Esophagus muscularis mucosa (tissue), 4 donors: ENCODE measurements around the gene CNTN5. TPM values are rescaled to one million over a fixed set of nuclear protein-coding genes. Genes with fewer than 3 reads are reported as not detected.

Experiments
- DNase-seq: peaks from one replicate; pipeline ENCODE4 v3.0.0-alpha.2; 2017; ENCODE audit errors: extremely low spot score
- H3K27ac ChIP-seq, 4 donors: fragments of 200-600 bp; sonication (generic); replicated peaks in 1 of 4; 1 replicate in 3 of 4; 2 replicates in 1 of 4; pipeline ENCODE4 v1.5.1; 2016 to 2019; ENCODE audit warnings: mild to moderate bottlenecking in 1 of 4
- H3K27me3 ChIP-seq, 4 donors: fragments of 200-600 bp; sonication (generic); one replicate each; pipeline versions ENCODE4 v1.5.1 to v1.6.0; 2016 to 2019
- H3K36me3 ChIP-seq, 4 donors: fragments of 200-600 bp; sonication (generic); one replicate each; pipeline ENCODE4 v1.5.1; 2016 to 2019
- H3K4me1 ChIP-seq, 4 donors: fragments of 200-600 bp; sonication (generic); one replicate each; pipeline ENCODE4 v1.5.1; 2016 to 2019
- H3K4me3 ChIP-seq, 4 donors: fragments of 200-600 bp; sonication (generic); 1 replicate in 2 of 4; 2 replicates in 2 of 4; pipeline ENCODE4 v1.5.1; 2016 to 2019; ENCODE audit warnings: mild to moderate bottlenecking in 4 of 4, moderate library complexity in 1 of 4
- H3K9me3 ChIP-seq, 4 donors: fragments of 200-600 bp; sonication (generic); 1 replicate in 3 of 4; 2 replicates in 1 of 4; pipeline ENCODE4 v1.5.1; 2016 to 2019
- EP300 ChIP-seq: sonication (generic); formaldehyde crosslinking; IDR thresholded peaks from one replicate; pipeline ENCODE4 v1.6.1; 2017; ENCODE audit warnings: antibody characterized with exemption
- POLR2A ChIP-seq: fragments of 450-650 bp; IDR thresholded peaks from one replicate; pipeline ENCODE4 v1.6.1; 2017; ENCODE audit warnings: antibody characterized with exemption, moderate library complexity, mild to moderate bottlenecking, low read depth
- POLR2AphosphoS5 ChIP-seq, 2 donors: sonication (generic); formaldehyde crosslinking; IDR thresholded peaks; one replicate each; pipeline ENCODE4 v1.6.1; 2017; ENCODE audit warnings: antibody characterized with exemption in 2 of 2
- WGBS: methylation state at CpG from one replicate; pipeline ENCODE4 v1.1.5; 2018; 5-methylcytosine and 5-hydroxymethylcytosine counted together
- intact Hi-C: fragments of 100-400 bp; cut with DNase I; formaldehyde crosslinking; loops from one replicate; pipeline ENCODE4 v1.15.1; 2023
- total RNA-seq, 4 donors: library from RNA; depleted of rRNA; stranded (reverse); fragments of >200 nt; gene quantifications; one replicate each; pipeline versions ENCODE4 v1.1.0 to v1.2.1, GENCODE V29; 2016
- TF ChIP-seq, protein P1 (sequence below), 3 experiments: fragments of 200-600 bp in 2 of 3; fragments of 450-650 bp in 1 of 3; sonication (generic) in 2 of 3; IDR thresholded peaks; one replicate each; pipeline ENCODE4 v1.5.1; 2017 to 2019; ENCODE audit warnings: antibody characterized with exemption in 3 of 3, mild to moderate bottlenecking in 2 of 3, moderate library complexity in 1 of 3

The CNTN5 gene
- total RNA-seq, 4 donors from 2014 or later, result 0.06 TPM; not detected in 3

DNA sequence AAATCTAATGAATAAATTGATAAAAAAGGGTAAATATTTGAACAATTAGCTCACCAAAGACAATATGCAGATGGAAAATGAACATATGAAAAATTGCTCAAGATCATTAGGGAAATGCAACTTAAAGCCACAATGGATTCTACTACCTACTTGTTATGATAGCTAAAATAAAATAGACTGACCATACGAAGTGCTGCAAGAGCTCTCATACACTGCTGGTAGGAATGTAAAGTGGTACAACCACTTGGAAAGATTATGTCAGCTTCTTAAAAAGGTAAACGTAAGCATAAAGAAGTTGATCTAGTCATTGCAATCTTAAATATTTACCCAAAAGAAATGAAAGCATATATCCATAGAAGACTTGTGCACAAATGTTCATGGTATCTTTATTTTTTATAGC lies 1162.2 kb downstream of the CNTN5 start:
- intact Hi-C loops, result no loop called here
- H3K27me3 ChIP-seq, result no peaks in the 10 kb centered on the region
- no peak overlapping the region for H3K27ac ChIP-seq
- 80% methylated on average over 2 of the region's 2 CpGs for WGBS
- DNase-seq, result no peak
- no peaks in the 10 kb centered on the region for H3K4me1 ChIP-seq
- H3K9me3 ChIP-seq, result no peaks in the 10 kb centered on the region
- H3K4me3 ChIP-seq, result no peak overlapping the region
- TF ChIP-seq EP300 (no peak), POLR2A (no peak), POLR2AphosphoS5 (IDR thresholded peaks at IDR 0.05) (no peak)
- TF ChIP-seq, protein P1, sequence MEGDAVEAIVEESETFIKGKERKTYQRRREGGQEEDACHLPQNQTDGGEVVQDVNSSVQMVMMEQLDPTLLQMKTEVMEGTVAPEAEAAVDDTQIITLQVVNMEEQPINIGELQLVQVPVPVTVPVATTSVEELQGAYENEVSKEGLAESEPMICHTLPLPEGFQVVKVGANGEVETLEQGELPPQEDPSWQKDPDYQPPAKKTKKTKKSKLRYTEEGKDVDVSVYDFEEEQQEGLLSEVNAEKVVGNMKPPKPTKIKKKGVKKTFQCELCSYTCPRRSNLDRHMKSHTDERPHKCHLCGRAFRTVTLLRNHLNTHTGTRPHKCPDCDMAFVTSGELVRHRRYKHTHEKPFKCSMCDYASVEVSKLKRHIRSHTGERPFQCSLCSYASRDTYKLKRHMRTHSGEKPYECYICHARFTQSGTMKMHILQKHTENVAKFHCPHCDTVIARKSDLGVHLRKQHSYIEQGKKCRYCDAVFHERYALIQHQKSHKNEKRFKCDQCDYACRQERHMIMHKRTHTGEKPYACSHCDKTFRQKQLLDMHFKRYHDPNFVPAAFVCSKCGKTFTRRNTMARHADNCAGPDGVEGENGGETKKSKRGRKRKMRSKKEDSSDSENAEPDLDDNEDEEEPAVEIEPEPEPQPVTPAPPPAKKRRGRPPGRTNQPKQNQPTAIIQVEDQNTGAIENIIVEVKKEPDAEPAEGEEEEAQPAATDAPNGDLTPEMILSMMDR (IDR thresholded peaks at IDR 0.05), result no peak
- no peaks in the 10 kb centered on the region for H3K36me3 ChIP-seq

DNA sequence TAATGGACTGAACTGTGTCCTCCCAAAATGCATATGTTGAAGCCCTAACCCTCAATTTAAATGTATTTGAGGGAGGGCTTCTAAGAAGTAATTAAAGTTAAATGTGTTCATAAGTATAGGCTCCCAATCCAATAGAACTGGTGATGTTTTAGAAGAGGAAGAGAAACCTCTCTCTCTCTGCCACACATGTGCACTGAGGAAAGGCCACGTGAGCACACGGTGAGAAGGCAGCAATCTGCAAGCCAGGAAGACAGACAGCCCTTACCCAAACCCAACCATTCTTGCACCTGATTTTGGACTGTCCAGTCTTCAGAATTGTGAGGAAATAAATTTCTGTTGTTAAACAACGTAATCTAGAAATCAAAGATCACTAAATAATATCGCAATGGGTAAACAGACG lies 1164.8 kb downstream of the CNTN5 start:
- no peaks in the 10 kb centered on the region for H3K27me3 ChIP-seq
- H3K4me1 ChIP-seq, result no peaks in the 10 kb centered on the region
- H3K36me3 ChIP-seq, result no peaks in the 10 kb centered on the region
- H3K9me3 ChIP-seq, result no peaks in the 10 kb centered on the region
- WGBS, result 93% methylated on average over 5 of the region's 5 CpGs
- intact Hi-C loops, result no loop called here
- no peak for DNase-seq
- no peak overlapping the region for H3K27ac ChIP-seq
- H3K4me3 ChIP-seq, result no peak overlapping the region
- TF ChIP-seq, protein P1 (IDR thresholded peaks at IDR 0.05), result no peak
- no peak for TF ChIP-seq POLR2AphosphoS5 (IDR thresholded peaks at IDR 0.05)
- TF ChIP-seq POLR2A, result no peak
- TF ChIP-seq EP300, result no peak

DNA sequence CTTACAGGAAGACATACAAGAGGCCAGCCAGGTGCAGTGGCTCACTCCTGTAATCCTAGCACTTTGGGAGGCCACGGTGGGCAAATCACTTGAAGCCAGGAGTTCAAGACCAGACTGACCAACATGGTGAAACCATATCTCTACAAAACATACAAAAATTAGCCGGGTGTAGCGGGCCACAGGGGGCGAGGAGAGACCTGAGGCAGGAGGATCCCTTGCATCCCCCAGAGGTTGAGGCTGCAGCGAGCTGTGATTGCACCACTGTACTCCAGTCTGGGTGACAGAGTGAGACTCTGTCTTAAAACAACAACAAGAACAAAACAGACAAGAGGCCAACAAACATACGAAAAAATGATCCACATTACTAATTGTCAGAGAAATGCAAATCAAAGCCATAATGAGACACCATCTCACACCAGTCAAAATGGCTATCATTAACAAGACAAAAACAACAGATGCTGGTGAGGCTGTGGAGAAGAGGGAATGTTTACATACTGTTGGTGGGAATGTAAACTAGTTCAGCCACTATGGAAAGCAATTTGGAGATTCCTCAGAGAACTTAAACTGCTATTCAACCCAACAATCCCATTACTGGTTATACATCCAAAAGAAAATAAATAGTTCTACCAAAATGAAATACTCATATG lies 1167.5 kb downstream of the CNTN5 start:
- no peak for DNase-seq
- no peaks in the 10 kb centered on the region for H3K36me3 ChIP-seq
- H3K9me3 ChIP-seq, result no peaks in the 10 kb centered on the region
- H3K27ac ChIP-seq, result no peak overlapping the region
- no peaks in the 10 kb centered on the region for H3K27me3 ChIP-seq
- TF ChIP-seq POLR2A, result no peak
- no peak for TF ChIP-seq POLR2AphosphoS5 (IDR thresholded peaks at IDR 0.05)
- TF ChIP-seq EP300, result no peak
- TF ChIP-seq, protein P1 (IDR thresholded peaks at IDR 0.05), result no peak
- H3K4me3 ChIP-seq, result no peak overlapping the region
- 82% methylated on average over 6 of the region's 6 CpGs for WGBS
- intact Hi-C loops, result no loop called here
- no peaks in the 10 kb centered on the region for H3K4me1 ChIP-seq

DNA sequence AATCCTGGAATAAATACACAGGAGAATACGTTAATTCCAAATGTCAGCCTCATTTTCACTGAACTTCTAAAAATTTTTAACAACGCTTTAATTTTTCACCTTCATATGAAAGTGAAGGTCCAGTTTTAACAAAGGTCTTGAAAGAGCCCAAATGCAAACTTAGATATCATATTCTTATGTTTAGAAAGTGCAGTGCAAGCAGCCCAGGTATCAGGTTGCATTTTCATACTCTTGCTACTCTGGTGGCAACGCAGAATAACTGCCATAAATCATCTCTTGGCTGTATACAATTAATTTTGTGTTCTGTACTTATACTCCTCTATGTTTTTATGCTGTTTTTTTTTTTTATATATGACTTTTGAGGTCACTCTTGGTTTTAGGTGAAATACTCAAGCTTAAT lies 1169.6 kb downstream of the CNTN5 start:
- WGBS, result 92% methylated on average over 3 of the region's 3 CpGs
- Histone ChIP-seq H3K27ac (no peak overlapping the region), H3K36me3 (no peaks in the 10 kb centered on the region), H3K4me3 (no peak overlapping the region), H3K27me3 (no peaks in the 10 kb centered on the region), H3K4me1 (no peaks in the 10 kb centered on the region), H3K9me3 (no peaks in the 10 kb centered on the region)
- intact Hi-C loops, result no loop called here
- no peak for DNase-seq
- TF ChIP-seq POLR2AphosphoS5 (IDR thresholded peaks at IDR 0.05), result no peak
- no peak for TF ChIP-seq EP300
- no peak for TF ChIP-seq POLR2A
- TF ChIP-seq, protein P1 (IDR thresholded peaks at IDR 0.05), result no peak

DNA sequence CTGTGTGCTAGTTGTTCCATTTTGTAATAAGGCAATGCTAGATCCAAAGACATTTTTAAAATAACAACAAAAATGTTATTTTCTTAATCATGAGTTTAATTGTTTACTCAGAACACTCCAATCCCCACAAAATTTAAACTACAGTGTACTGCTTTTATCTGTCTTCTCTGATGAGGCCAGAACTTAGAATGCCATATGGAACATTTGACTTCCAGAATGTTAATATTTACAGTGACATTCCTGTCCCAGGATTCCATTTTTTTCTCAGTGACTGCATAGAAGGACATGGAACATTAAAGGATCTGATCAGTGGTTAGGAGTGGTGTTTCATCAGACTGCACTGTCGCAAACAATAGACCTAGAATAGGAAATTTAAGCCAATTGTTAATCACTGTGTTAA lies 1171.4 kb downstream of the CNTN5 start:
- TF ChIP-seq, protein P1 (IDR thresholded peaks at IDR 0.05), result no peak
- TF ChIP-seq EP300, result no peak
- no peak for TF ChIP-seq POLR2A
- TF ChIP-seq POLR2AphosphoS5 (IDR thresholded peaks at IDR 0.05), result no peak
- no peaks in the 10 kb centered on the region for H3K4me1 ChIP-seq
- 86% methylated on average over 1 of the region's 1 CpG for WGBS
- H3K27ac ChIP-seq, result no peak overlapping the region
- intact Hi-C loops, result no loop called here
- H3K27me3 ChIP-seq, result no peaks in the 10 kb centered on the region
- H3K4me3 ChIP-seq, result no peak overlapping the region
- H3K9me3 ChIP-seq, result no peaks in the 10 kb centered on the region
- DNase-seq, result no peak
- H3K36me3 ChIP-seq, result no peaks in the 10 kb centered on the region
